HCT116 (cell line): Measurements from ENCODE around the gene CDH16. TPM values are rescaled to one million over a fixed set of nuclear protein-coding genes. Genes with fewer than 3 reads are reported as not detected.

Experiments
- ATAC-seq: fragments of 200-7000 bp; cut with Tn5 transposase; 2 replicates; pipeline ENCODE4 v1.9.1; 2020; ENCODE audit warnings: mild to moderate bottlenecking, moderate library complexity
- BruUV-seq: library from RNA; stranded (reverse); fragments of 400-500 nt; replicated peaks from 2 replicates; lab custom pipeline; 2021; lab: Mats Ljungman, UMichigan
- CTCF ChIA-PET: fragments of 300-600 bp; sonication (Branson Sonifier 250); formaldehyde crosslinking; loops from one replicate; lab custom pipeline; 2021; ENCODE audit warnings: antibody characterized with exemption; lab: Charles Lee
- POLR2A ChIA-PET: fragments of 300-600, 350-600 bp; sonication (Branson Sonifier 250); formaldehyde crosslinking; loops from one replicate; lab custom pipeline; 2021; ENCODE audit warnings: antibody characterized with exemption; lab: Charles Lee
- RAD21 ChIA-PET, 2 experiments: fragments of 300-600 bp; sonication (Branson Sonifier 250); formaldehyde crosslinking; loops; one replicate each; lab custom pipeline; 2023; ENCODE audit warnings: low total read pairs in 2 of 2; ENCODE audit not compliant: uncharacterized antibody in 2 of 2, unreplicated experiment in 2 of 2, low non-redundant PET in 1 of 2; lab: Charles Lee
- DNase-seq: peaks from one replicate; pipeline ENCODE4 v3.0.0-alpha.2; 2010; ENCODE audit warnings: low read depth, low spot score
- H2AFZ ChIP-seq: fragments of 200-600 bp; shearing (Covaris generic), sonication (generic); 2 replicates; pipeline ENCODE4 v1.6.1; 2017; ENCODE audit warnings: low read depth, mixed run types, mixed read lengths, antibody characterized with exemption, low read length; ENCODE audit not compliant: poor library complexity, severe bottlenecking
- H3K27ac ChIP-seq: 2 replicates; pipeline ENCODE4 v1.5.1; 2012; ENCODE audit warnings: low read depth, low read length
- H3K27me3 ChIP-seq: fragments of 200-600 bp; sonication (generic); 2 replicates; pipeline ENCODE4 v1.6.1; 2016; ENCODE audit warnings: mixed run types, low read length, mixed read lengths; ENCODE audit not compliant: insufficient read depth
- H3K36me3 ChIP-seq, 2 experiments: fragments of 200-500 bp in 1 of 2; fragments of 200-600 bp in 1 of 2; sonication (Bioruptor generic) in 1 of 2; sonication (generic) in 1 of 2; 2 replicates each; pipeline versions ENCODE4 v1.5.1 to v1.6.1; 2014 to 2016; ENCODE audit warnings: low read length in 2 of 2, inconsistent platforms in 1 of 2, mixed read lengths in 1 of 2, mixed run types in 1 of 2; ENCODE audit not compliant: insufficient read depth in 2 of 2, control insufficient read depth in 1 of 2
- H3K4me1 ChIP-seq, 2 experiments: fragments of 200-600 bp in 1 of 2; sonication (generic) in 1 of 2; 2 replicates each; pipeline versions ENCODE4 v1.5.1 to v1.6.1; 2012 to 2017; ENCODE audit warnings: low read length in 2 of 2, inconsistent platforms in 1 of 2, mild to moderate bottlenecking in 1 of 2, mixed read lengths in 1 of 2, mixed run types in 1 of 2, moderate library complexity in 1 of 2; ENCODE audit not compliant: insufficient read depth in 2 of 2, control insufficient read depth in 1 of 2
- H3K4me2 ChIP-seq: fragments of 200-600 bp; sonication (generic); 2 replicates; pipeline ENCODE4 v1.6.1; 2017; ENCODE audit warnings: mixed run types, low read length, mixed read lengths
- H3K4me3 ChIP-seq, 2 experiments: fragments of 200-600 bp in 1 of 2; sonication (generic) in 1 of 2; replicated peaks in 1 of 2; 2 replicates each; pipeline ENCODE4 v1.5.1; 2011 to 2016; ENCODE audit warnings: low read length in 2 of 2, control low read depth in 1 of 2, low read depth in 1 of 2, mild to moderate bottlenecking in 1 of 2, mixed read lengths in 1 of 2, mixed run types in 1 of 2
- H3K79me2 ChIP-seq: fragments of 200-600 bp; sonication (generic); 2 replicates; pipeline ENCODE4 v1.6.1; 2017; ENCODE audit warnings: mild to moderate bottlenecking, mixed run types, low read length, moderate library complexity, mixed read lengths; ENCODE audit not compliant: insufficient read depth
- H3K9ac ChIP-seq: fragments of 200-600 bp; sonication (generic); 2 replicates; pipeline ENCODE4 v1.6.1; 2016; ENCODE audit warnings: low read length, mixed read lengths
- H3K9me2 ChIP-seq: fragments of 200-600 bp; sonication (generic), shearing (Covaris generic); 2 replicates; pipeline ENCODE4 v1.6.1; 2017; ENCODE audit warnings: mixed run types, mild to moderate bottlenecking, moderate library complexity; ENCODE audit not compliant: insufficient read depth
- H3K9me3 ChIP-seq, 2 experiments: fragments of 200-500 bp in 1 of 2; fragments of 200-600 bp in 1 of 2; sonication (Bioruptor generic) in 1 of 2; sonication (generic) in 1 of 2; 2 replicates each; pipeline ENCODE4 v1.6.1; 2014 to 2017; ENCODE audit warnings: low read length in 2 of 2, mixed read lengths in 2 of 2, inconsistent platforms in 1 of 2, low read depth in 1 of 2, mild to moderate bottlenecking in 1 of 2, mixed run types in 1 of 2, moderate library complexity in 1 of 2; ENCODE audit not compliant: control insufficient read depth in 1 of 2, insufficient read depth in 1 of 2
- H4K20me1 ChIP-seq: fragments of 200-600 bp; sonication (generic), shearing (Covaris generic); 2 replicates; pipeline ENCODE4 v1.6.1; 2017; ENCODE audit warnings: mixed run types, mild to moderate bottlenecking, moderate library complexity; ENCODE audit not compliant: insufficient read depth
- ATF3 ChIP-seq: IDR thresholded peaks from 2 replicates; pipeline ENCODE4 v1.6.1; 2012
- CBX3 ChIP-seq: IDR thresholded peaks from 2 replicates; pipeline ENCODE4 v1.6.1; 2012; ENCODE audit warnings: low read depth
- ELF1 ChIP-seq: IDR thresholded peaks from 2 replicates; pipeline ENCODE4 v1.6.1; 2012; ENCODE audit warnings: low read depth, borderline replicate concordance
- EZH2 ChIP-seq: fragments of 200-600 bp; sonication (generic); IDR thresholded peaks from 2 replicates; pipeline ENCODE4 v1.6.1; 2017; ENCODE audit warnings: antibody characterized with exemption, mixed run types
- FOSL1 ChIP-seq: IDR thresholded peaks from 2 replicates; pipeline ENCODE4 v1.6.1; 2012; ENCODE audit warnings: low read depth
- JUND ChIP-seq: IDR thresholded peaks from 2 replicates; pipeline ENCODE4 v1.6.1; 2012
- RAD21 ChIP-seq: IDR thresholded peaks from 2 replicates; pipeline ENCODE4 v1.6.1; 2012; ENCODE audit warnings: low read depth, mild to moderate bottlenecking
- SRF ChIP-seq: IDR thresholded peaks from 2 replicates; pipeline ENCODE4 v1.6.1; 2012; ENCODE audit warnings: low read depth
- YY1 ChIP-seq: IDR thresholded peaks from 2 replicates; pipeline ENCODE4 v1.6.1; 2011; ENCODE audit warnings: low read length, low read depth, moderate library complexity, mild to moderate bottlenecking; ENCODE audit not compliant: insufficient replicate concordance; ENCODE audit errors: extremely low read depth
- ZBTB33 ChIP-seq: IDR thresholded peaks from 2 replicates; pipeline ENCODE4 v1.6.1; 2011; ENCODE audit warnings: mild to moderate bottlenecking, low read length, moderate library complexity; ENCODE audit not compliant: insufficient replicate concordance; ENCODE audit errors: extremely low read depth
- intact Hi-C: fragments of 100-400 bp; cut with micrococcal nuclease; formaldehyde crosslinking; loops from 2 replicates; pipeline ENCODE4 v1.10.0; 2022
- total RNA-seq: library from RNA; stranded (reverse); gene quantifications from one replicate; pipeline ENCODE4 v1.2.1, GENCODE V29; 2021; ENCODE audit not compliant: unreplicated experiment
- TF ChIP-seq, protein P1 (sequence below), 3 experiments: fragments of 200-600 bp in 1 of 3; sonication (generic) in 1 of 3; IDR thresholded peaks in 2 of 3; conservative IDR thresholded peaks in 1 of 3; 2 replicates each; pipeline ENCODE4 v1.5.1; 2012 to 2017; ENCODE audit warnings: low read depth in 2 of 3, low read length in 2 of 3, antibody characterized with exemption in 1 of 3, borderline replicate concordance in 1 of 3, control low read depth in 1 of 3, mild to moderate bottlenecking in 1 of 3, mixed read lengths in 1 of 3, mixed run types in 1 of 3, moderate library complexity in 1 of 3; ENCODE audit not compliant: insufficient read depth in 1 of 3

CDH16 gene
- total RNA-seq, 1 experiment from 2014 or later = not detected

GRCh38 chr16:66894948-66895688 is 23.6 kb downstream of the CDH16 start:
- H3K27me3 ChIP-seq = no peaks in the 10 kb centered on the region
- no peaks in the 10 kb centered on the region; a peak in 1 of 4 replicates for H3K36me3 ChIP-seq
- no peak overlapping the region for H2AFZ ChIP-seq
- intact Hi-C loops = loop anchor here (1.0 to 10.0 kb wide), 4 partner anchors 33 to 210 kb away; partner anchors contain the start of gene PHAF1
- ChIA-PET POLR2A (no interaction called here), RAD21 (interaction anchor here (1.0 to 1.3 kb wide), 2 partner anchors 33 kb away, joined by 5 to 6 read pairs; no protein-coding TSS in a partner anchor), CTCF (interaction anchor here (0.6 to 2.4 kb wide), 18 partner anchors 8 to 553 kb away, joined by 3 to 32 read pairs (median 5); partner anchors contain the start of genes CDH16, CES3, ELMO3 and PDP2)
- ATAC-seq = peak; percentile 93
- H3K79me2 ChIP-seq = no peaks in the 10 kb centered on the region
- H3K9me3 ChIP-seq = no peaks in the 10 kb centered on the region
- H3K27ac ChIP-seq = no peak overlapping the region
- no peak overlapping the region for H3K9ac ChIP-seq
- H3K4me2 ChIP-seq = no peak overlapping the region
- BruUV-seq = no TSS peak
- H4K20me1 ChIP-seq = no peaks in the 10 kb centered on the region
- H3K4me1 ChIP-seq = peaks cover 4 to 11% of the 10 kb centered on the region in 2 experiments; a peak in 3 of 4 replicates
- peak; percentile 45 for DNase-seq
- peak; percentile 97 for TF ChIP-seq RAD21
- TF ChIP-seq, protein P1, sequence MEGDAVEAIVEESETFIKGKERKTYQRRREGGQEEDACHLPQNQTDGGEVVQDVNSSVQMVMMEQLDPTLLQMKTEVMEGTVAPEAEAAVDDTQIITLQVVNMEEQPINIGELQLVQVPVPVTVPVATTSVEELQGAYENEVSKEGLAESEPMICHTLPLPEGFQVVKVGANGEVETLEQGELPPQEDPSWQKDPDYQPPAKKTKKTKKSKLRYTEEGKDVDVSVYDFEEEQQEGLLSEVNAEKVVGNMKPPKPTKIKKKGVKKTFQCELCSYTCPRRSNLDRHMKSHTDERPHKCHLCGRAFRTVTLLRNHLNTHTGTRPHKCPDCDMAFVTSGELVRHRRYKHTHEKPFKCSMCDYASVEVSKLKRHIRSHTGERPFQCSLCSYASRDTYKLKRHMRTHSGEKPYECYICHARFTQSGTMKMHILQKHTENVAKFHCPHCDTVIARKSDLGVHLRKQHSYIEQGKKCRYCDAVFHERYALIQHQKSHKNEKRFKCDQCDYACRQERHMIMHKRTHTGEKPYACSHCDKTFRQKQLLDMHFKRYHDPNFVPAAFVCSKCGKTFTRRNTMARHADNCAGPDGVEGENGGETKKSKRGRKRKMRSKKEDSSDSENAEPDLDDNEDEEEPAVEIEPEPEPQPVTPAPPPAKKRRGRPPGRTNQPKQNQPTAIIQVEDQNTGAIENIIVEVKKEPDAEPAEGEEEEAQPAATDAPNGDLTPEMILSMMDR (IDR thresholded peaks at IDR 0.05 in 2 of 3, conservative IDR thresholded peaks at IDR 0.05 in 1 of 3; ENCODE audit: borderline replicate concordance in 1 of 3, insufficient read depth in 1 of 3, low read depth in 2 of 3, low read length in 2 of 3) = peak; percentile 80 to 92 (median 89)
- no peak for TF ChIP-seq ATF3
- H3K9me2 ChIP-seq = no peaks in the 10 kb centered on the region
- no peak overlapping the region for H3K4me3 ChIP-seq

GRCh38 chr16:66894055-66894454 is 24.6 kb downstream of the CDH16 start:
- no peak overlapping the region for H3K9ac ChIP-seq
- H2AFZ ChIP-seq = no peak overlapping the region
- ChIA-PET POLR2A (no interaction called here), CTCF (interaction anchor here (1.5 to 2.1 kb wide), 2 partner anchors 261 to 305 kb away, joined by 6 to 8 read pairs; partner anchors contain the start of gene ELMO3), RAD21 (no interaction called here)
- no peaks in the 10 kb centered on the region for H3K9me2 ChIP-seq
- DNase-seq (no peak), ATAC-seq (no peak)
- H3K9me3 ChIP-seq = no peaks in the 10 kb centered on the region
- BruUV-seq = no TSS peak
- intact Hi-C loops = loop anchor here (2.0 to 10.0 kb wide), 2 partner anchors 121 to 211 kb away; partner anchors contain the start of gene PHAF1
- H3K4me2 ChIP-seq = no peak overlapping the region
- no peaks in the 10 kb centered on the region for H3K79me2 ChIP-seq
- H3K36me3 ChIP-seq = no peaks in the 10 kb centered on the region; a peak in 1 of 4 replicates
- peaks cover 0 to 7% of the 10 kb centered on the region in 2 experiments; a peak in 1 of 4 replicates for H3K4me1 ChIP-seq
- no peaks in the 10 kb centered on the region for H3K27me3 ChIP-seq
- no peak overlapping the region for H3K27ac ChIP-seq
- H3K4me3 ChIP-seq = no peak overlapping the region
- no peaks in the 10 kb centered on the region for H4K20me1 ChIP-seq
- TF ChIP-seq JUND = no peak
- no peak for TF ChIP-seq SRF
- TF ChIP-seq ELF1 = no peak
- no peak for TF ChIP-seq ATF3
- no peak for TF ChIP-seq ZBTB33
- no peak for TF ChIP-seq CBX3
- TF ChIP-seq YY1 = no peak
- no peak for TF ChIP-seq EZH2
- TF ChIP-seq FOSL1 = no peak
